H9 (cell line): ENCODE results near the gene OVCH2. TPM values are rescaled to one million over a fixed set of nuclear protein-coding genes. Genes with fewer than 3 reads are reported as not detected.

Experiments
- DNase-seq: peaks from one replicate; pipeline ENCODE4 v3.0.0-alpha.2; 2017
- H2AFZ ChIP-seq: one replicate; pipeline ENCODE4 v1.6.1; 2013; ENCODE audit warnings: mild to moderate bottlenecking, low read length, control low read depth, moderate library complexity
- H2AK5ac ChIP-seq: 2 replicates; pipeline ENCODE4 v1.6.1; 2013; ENCODE audit warnings: low read length, control low read depth, mixed read lengths; ENCODE audit not compliant: insufficient read length
- H2BK120ac ChIP-seq: one replicate; pipeline ENCODE4 v1.6.1; 2013; ENCODE audit warnings: low read depth, mild to moderate bottlenecking, low read length, control low read depth, inconsistent platforms; ENCODE audit not compliant: poor library complexity, severe bottlenecking
- H2BK12ac ChIP-seq: 2 replicates; pipeline ENCODE4 v1.6.1; 2013; ENCODE audit warnings: low read length, control low read depth, mixed read lengths, low read depth; ENCODE audit not compliant: insufficient read length
- H2BK15ac ChIP-seq: 2 replicates; pipeline ENCODE4 v1.6.1; 2013; ENCODE audit warnings: low read depth, low read length, control low read depth
- H2BK20ac ChIP-seq: one replicate; pipeline ENCODE4 v1.6.1; 2013; ENCODE audit warnings: low read depth, mild to moderate bottlenecking, low read length, control low read depth, inconsistent platforms; ENCODE audit not compliant: poor library complexity, severe bottlenecking
- H2BK5ac ChIP-seq: 2 replicates; pipeline ENCODE4 v1.6.1; 2013; ENCODE audit warnings: low read length, control low read depth, mixed read lengths; ENCODE audit not compliant: insufficient read length
- H3K14ac ChIP-seq: 2 replicates; pipeline ENCODE4 v1.6.1; 2013; ENCODE audit warnings: low read length, control low read depth; ENCODE audit not compliant: insufficient read depth
- H3K18ac ChIP-seq: 2 replicates; pipeline ENCODE4 v1.6.1; 2013; ENCODE audit warnings: low read depth, mild to moderate bottlenecking, mixed read lengths, low read length, control low read depth; ENCODE audit not compliant: insufficient read length
- H3K23ac ChIP-seq: 2 replicates; pipeline ENCODE4 v1.6.1; 2013; ENCODE audit warnings: low read length, control low read depth, mixed read lengths, low read depth; ENCODE audit not compliant: insufficient read length
- H3K23me2 ChIP-seq: 2 replicates; pipeline ENCODE4 v1.6.1; 2013; ENCODE audit warnings: low read depth, mild to moderate bottlenecking, mixed read lengths, low read length, control low read depth; ENCODE audit not compliant: insufficient read length, poor library complexity, severe bottlenecking
- H3K27ac ChIP-seq: 2 replicates; pipeline ENCODE4 v1.5.1; 2013; ENCODE audit warnings: low read length, control low read depth, mixed read lengths, low read depth; ENCODE audit not compliant: insufficient read length
- H3K27me3 ChIP-seq: 2 replicates; pipeline ENCODE4 v1.6.1; 2013; ENCODE audit warnings: low read length, control low read depth, inconsistent platforms; ENCODE audit not compliant: insufficient read depth
- H3K4ac ChIP-seq: 2 replicates; pipeline ENCODE4 v1.6.1; 2013; ENCODE audit warnings: low read depth, mild to moderate bottlenecking, control low read depth, inconsistent platforms, low read length, moderate library complexity
- H3K4me1 ChIP-seq: 2 replicates; pipeline ENCODE4 v1.6.1; 2013; ENCODE audit warnings: low read length, control low read depth, inconsistent platforms; ENCODE audit not compliant: insufficient read depth
- H3K4me2 ChIP-seq: 2 replicates; pipeline ENCODE4 v1.6.1; 2013; ENCODE audit warnings: low read length, control low read depth, mixed read lengths; ENCODE audit not compliant: insufficient read length, insufficient read depth
- H3K56ac ChIP-seq: 2 replicates; pipeline ENCODE4 v1.6.1; 2013; ENCODE audit warnings: low read depth, mild to moderate bottlenecking, mixed read lengths, low read length, control low read depth; ENCODE audit not compliant: insufficient read length
- H3K79me1 ChIP-seq: 2 replicates; pipeline ENCODE4 v1.6.1; 2013; ENCODE audit warnings: low read depth, mild to moderate bottlenecking, moderate library complexity, low read length, control low read depth, inconsistent platforms; ENCODE audit not compliant: insufficient read depth, poor library complexity, severe bottlenecking
- H3K79me2 ChIP-seq: 2 replicates; pipeline ENCODE4 v1.6.1; 2013; ENCODE audit warnings: low read length, control low read depth, inconsistent platforms; ENCODE audit not compliant: insufficient read depth
- H3K9ac ChIP-seq: 2 replicates; pipeline ENCODE4 v1.6.1; 2013; ENCODE audit warnings: low read length, control low read depth, mixed read lengths; ENCODE audit not compliant: insufficient read length; ENCODE audit errors: extremely low read depth
- H3K9me3 ChIP-seq: one replicate; pipeline ENCODE4 v1.6.1; 2013; ENCODE audit warnings: low read depth, low read length, inconsistent platforms; ENCODE audit not compliant: control insufficient read depth
- H3T11ph ChIP-seq: one replicate; pipeline ENCODE4 v1.6.1; 2013; ENCODE audit warnings: mild to moderate bottlenecking, low read length, control low read depth, inconsistent platforms
- H4K20me1 ChIP-seq: one replicate; pipeline ENCODE4 v1.6.1; 2013; ENCODE audit not compliant: control insufficient read depth, insufficient read length, insufficient read depth
- H4K5ac ChIP-seq: 2 replicates; pipeline ENCODE4 v1.6.1; 2013; ENCODE audit warnings: low read depth, mild to moderate bottlenecking, mixed read lengths, low read length, control low read depth; ENCODE audit not compliant: insufficient read length
- H4K8ac ChIP-seq: replicated peaks from 2 replicates; pipeline ENCODE4 v1.6.1; 2013; ENCODE audit warnings: low read length, control low read depth, mixed read lengths, low read depth; ENCODE audit not compliant: insufficient read length
- H4K91ac ChIP-seq: 2 replicates; pipeline ENCODE4 v1.6.1; 2013; ENCODE audit warnings: low read depth, mild to moderate bottlenecking, moderate library complexity, mixed read lengths, low read length, control low read depth; ENCODE audit not compliant: insufficient read length
- H3K27ac Mint-ChIP-seq, 3 experiments: 2 replicates in 2 of 3; 3 replicates in 1 of 3; pipeline ENCODE4 v1.8.0; 2020 to 2021; ENCODE audit warnings: mixed read lengths in 3 of 3, mild to moderate bottlenecking in 1 of 3, moderate library complexity in 1 of 3
- H3K27me3 Mint-ChIP-seq: 2 replicates; pipeline ENCODE4 v1.8.0; 2021; ENCODE audit warnings: low read depth, mild to moderate bottlenecking, moderate library complexity, mixed read lengths
- H3K36me3 Mint-ChIP-seq, 3 experiments: 2 replicates in 2 of 3; 3 replicates in 1 of 3; pipeline ENCODE4 v1.8.0; 2020 to 2021; ENCODE audit warnings: low read depth in 3 of 3, mixed read lengths in 3 of 3; ENCODE audit not compliant: insufficient read depth in 1 of 3
- H3K4me1 Mint-ChIP-seq, 2 experiments: 2 replicates each; pipeline ENCODE4 v1.8.0; 2020; ENCODE audit warnings: mixed read lengths in 2 of 2
- H3K4me3 Mint-ChIP-seq, 2 experiments: 2 replicates in 1 of 2; 3 replicates in 1 of 2; pipeline ENCODE4 v1.8.0; 2020 to 2021; ENCODE audit warnings: mild to moderate bottlenecking in 2 of 2, mixed read lengths in 2 of 2, moderate library complexity in 1 of 2
- H3K9me3 Mint-ChIP-seq, 2 experiments: 2 replicates in 1 of 2; 3 replicates in 1 of 2; pipeline ENCODE4 v1.8.0; 2020; ENCODE audit warnings: mild to moderate bottlenecking in 2 of 2, mixed read lengths in 2 of 2, moderate library complexity in 1 of 2
- WGBS: extraction: QIAGEN DNeasy Blood & Tissue Kit; methylation state at CpG from one replicate; pipeline ENCODE4 v1.1.7; 2013; ENCODE audit warnings: missing lambda C conversion rate, low lambda C conversion rate, mixed read lengths; ENCODE audit not compliant: insufficient read length; ENCODE audit errors: extremely low coverage; 5-methylcytosine and 5-hydroxymethylcytosine counted together
- total RNA-seq: library from RNA; stranded (reverse); gene quantifications from 2 replicates; pipeline ENCODE4 v1.2.1, GENCODE V29; 2021
- TF ChIP-seq, protein P1 (sequence below): fragments of 200-600 bp; sonication (generic); conservative IDR thresholded peaks from 3 replicates; pipeline ENCODE4 v1.8.0; 2021; ENCODE audit warnings: antibody characterized with exemption, mild to moderate bottlenecking

Gene OVCH2
- total RNA-seq, 1 experiment from 2014 or later = 0.46 TPM

DNA sequence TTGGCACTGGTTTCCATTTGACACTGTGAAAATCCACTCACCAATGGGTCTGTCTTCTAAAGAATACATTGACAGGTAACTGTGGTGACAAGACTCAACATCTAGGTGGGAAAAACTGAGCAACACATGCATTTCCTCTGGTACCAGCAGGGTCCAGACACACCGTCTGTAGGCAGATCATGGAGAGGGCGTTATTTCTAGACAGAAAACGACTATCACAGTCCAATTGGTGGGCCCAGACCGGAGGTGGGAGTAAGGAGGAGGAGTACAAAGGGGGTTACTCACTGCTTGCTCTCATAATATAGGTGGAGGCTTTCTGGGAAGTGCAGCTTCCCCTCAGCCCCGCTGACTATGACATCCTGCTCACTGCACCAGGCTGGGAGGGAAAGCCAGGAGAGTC, 9.9 kb downstream of the OVCH2 start:
- Histone ChIP-seq H2AFZ (no peak overlapping the region), H3K14ac (no peak overlapping the region), H2AK5ac (no peak overlapping the region), H3K23me2 (no peaks in the 10 kb centered on the region), H4K20me1 (no peaks in the 10 kb centered on the region), H3K4me2 (no peak overlapping the region), H3K56ac (no peak overlapping the region), H3K4me1 (no peaks in the 10 kb centered on the region), H4K8ac (no peak overlapping the region), H2BK5ac (no peak overlapping the region), H3K79me1 (no peaks in the 10 kb centered on the region), H4K91ac (no peak overlapping the region), H2BK15ac (no peak overlapping the region), H2BK20ac (no peak overlapping the region), H2BK12ac (no peak overlapping the region), H3T11ph (no peak overlapping the region), H3K4ac (no peak overlapping the region), H3K18ac (no peak overlapping the region), H3K27me3 (no peaks in the 10 kb centered on the region), H3K79me2 (no peaks in the 10 kb centered on the region), H4K5ac (no peak overlapping the region), H3K23ac (no peak overlapping the region), H3K9me3 (no peaks in the 10 kb centered on the region), H2BK120ac (peak overlapping the region; percentile 44), H3K27ac (no peak overlapping the region), H3K9ac (no peak overlapping the region)
- Mint-ChIP-seq H3K27ac (no peak overlapping the region), H3K27me3 (peaks cover 13% of the 10 kb centered on the region; the same call in 1 of the 2 replicates), H3K4me1 (peaks cover 13 to 18% of the 10 kb centered on the region in 2 experiments), H3K4me3 (no peak overlapping the region), H3K9me3 (no peaks in the 10 kb centered on the region; a peak in 1 of 5 replicates), H3K36me3 (no peaks in the 10 kb centered on the region)
- TF ChIP-seq, protein P1, sequence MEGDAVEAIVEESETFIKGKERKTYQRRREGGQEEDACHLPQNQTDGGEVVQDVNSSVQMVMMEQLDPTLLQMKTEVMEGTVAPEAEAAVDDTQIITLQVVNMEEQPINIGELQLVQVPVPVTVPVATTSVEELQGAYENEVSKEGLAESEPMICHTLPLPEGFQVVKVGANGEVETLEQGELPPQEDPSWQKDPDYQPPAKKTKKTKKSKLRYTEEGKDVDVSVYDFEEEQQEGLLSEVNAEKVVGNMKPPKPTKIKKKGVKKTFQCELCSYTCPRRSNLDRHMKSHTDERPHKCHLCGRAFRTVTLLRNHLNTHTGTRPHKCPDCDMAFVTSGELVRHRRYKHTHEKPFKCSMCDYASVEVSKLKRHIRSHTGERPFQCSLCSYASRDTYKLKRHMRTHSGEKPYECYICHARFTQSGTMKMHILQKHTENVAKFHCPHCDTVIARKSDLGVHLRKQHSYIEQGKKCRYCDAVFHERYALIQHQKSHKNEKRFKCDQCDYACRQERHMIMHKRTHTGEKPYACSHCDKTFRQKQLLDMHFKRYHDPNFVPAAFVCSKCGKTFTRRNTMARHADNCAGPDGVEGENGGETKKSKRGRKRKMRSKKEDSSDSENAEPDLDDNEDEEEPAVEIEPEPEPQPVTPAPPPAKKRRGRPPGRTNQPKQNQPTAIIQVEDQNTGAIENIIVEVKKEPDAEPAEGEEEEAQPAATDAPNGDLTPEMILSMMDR = no peak
- DNase-seq = no peak
- no CpG with 5 or more reads among the region's 5 CpGs for WGBS
